ENCODE results near the gene SLC9A1. TPM values are rescaled to one million over a fixed set of nuclear protein-coding genes. Genes with fewer than 3 reads are reported as not detected.
"Not testable (repeated sequence)": the region's sequence is repeated elsewhere in the genome, so short reads cannot be mapped to it uniquely, and the experiment has no call there.

SLC9A1 gene
- total and polyA plus RNA-seq, 2 experiments from 2014 or later: 8.5 to 23.7 TPM

DNA sequence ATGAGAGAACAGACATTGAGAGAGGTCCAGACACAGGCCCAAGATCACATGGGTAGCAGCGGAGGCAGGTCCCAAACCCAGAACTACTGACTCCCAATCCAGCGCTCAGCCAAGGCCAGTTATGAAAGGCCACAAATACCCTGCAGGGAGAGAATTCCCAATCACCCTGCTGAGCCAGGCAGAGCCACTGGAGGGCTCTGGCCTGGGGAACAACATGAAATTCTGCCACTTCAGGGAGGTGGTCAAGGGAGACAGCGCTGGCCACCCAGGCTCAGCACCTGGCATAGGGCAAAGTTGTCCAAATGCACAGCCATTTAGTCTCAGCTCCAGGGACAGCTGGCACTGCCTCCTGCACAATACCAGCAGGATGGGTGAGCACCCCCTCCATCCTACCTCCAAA is 27.5 kb downstream of the SLC9A1 start:
- no peaks in the 10 kb centered on the region for H3K9me3 ChIP-seq (ENCODE audit: low read depth)
- H3K36me3 ChIP-seq (ENCODE audit: low read depth): no peaks in the 10 kb centered on the region
- TF ChIP-seq EZH2phosphoT487 (IDR thresholded peaks at IDR 0.05; ENCODE audit: insufficient read depth, low read depth) (no peak), EZH2 (IDR thresholded peaks at IDR 0.05; ENCODE audit: insufficient read depth, poor library complexity, severe bottlenecking) (no peak)
- H3K4me2 ChIP-seq (ENCODE audit: unreplicated experiment): no peak overlapping the region
- no peak for DNase-seq
- no peak overlapping the region for H3K27ac ChIP-seq
- WGBS, 2 experiments (ENCODE audit: low coverage in 1 of 2, low lambda C conversion rate in 2 of 2, missing lambda C conversion rate in 2 of 2): 77 to 86% methylated on average over 3 of the region's 3 CpGs
- H3K4me1 ChIP-seq (ENCODE audit: insufficient read depth): peaks cover 8% of the 10 kb centered on the region
- H2AFZ ChIP-seq: no peak overlapping the region
- in situ Hi-C loops (cut with MboI): no loop called here
- H3K9me2 ChIP-seq (ENCODE audit: insufficient read depth): no peaks in the 10 kb centered on the region
- H3K79me2 ChIP-seq (ENCODE audit: insufficient read depth): peaks cover 70% of the 10 kb centered on the region
- H3K4me3 ChIP-seq: no peak overlapping the region
- H3K9ac ChIP-seq: no peak overlapping the region
- no peaks in the 10 kb centered on the region for H3F3A ChIP-seq (ENCODE audit: insufficient read depth)
- H4K20me1 ChIP-seq (ENCODE audit: insufficient read depth): no peaks in the 10 kb centered on the region; the same call in 1 of the 2 replicates
- H3K27me3 ChIP-seq (replicated peaks; ENCODE audit: insufficient read depth): no peaks in the 10 kb centered on the region

DNA sequence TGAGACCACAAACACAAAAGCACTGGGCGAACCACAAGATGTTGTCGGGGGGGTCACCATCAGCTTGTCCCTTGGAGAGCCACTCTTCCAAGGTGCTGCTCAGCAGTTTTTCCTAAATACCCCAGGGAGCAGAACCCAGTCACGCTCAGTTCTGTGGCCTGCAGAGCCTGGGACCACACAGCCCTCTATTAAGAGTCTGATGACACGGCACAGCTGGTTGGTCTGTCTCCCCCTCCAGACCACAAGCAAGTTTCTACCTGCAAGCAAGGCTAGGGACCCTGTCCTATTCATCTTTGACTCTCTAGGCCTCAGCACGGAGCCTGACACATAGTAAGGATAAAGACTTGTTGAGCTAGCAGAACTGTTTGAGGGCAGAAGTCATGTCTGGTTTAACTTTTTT is 28.5 kb downstream of the SLC9A1 start:
- Histone ChIP-seq H3K4me3 (no peak overlapping the region), H3K36me3 (ENCODE audit: low read depth) (no peaks in the 10 kb centered on the region), H3K9me2 (ENCODE audit: insufficient read depth) (no peaks in the 10 kb centered on the region), H3K27me3 (replicated peaks; ENCODE audit: insufficient read depth) (no peaks in the 10 kb centered on the region), H3K4me1 (ENCODE audit: insufficient read depth) (peaks cover 13% of the 10 kb centered on the region), H3F3A (ENCODE audit: insufficient read depth) (no peaks in the 10 kb centered on the region), H2AFZ (no peak overlapping the region), H3K9me3 (ENCODE audit: low read depth) (no peaks in the 10 kb centered on the region), H4K20me1 (ENCODE audit: insufficient read depth) (no peaks in the 10 kb centered on the region; the same call in 1 of the 2 replicates), H3K27ac (no peak overlapping the region), H3K9ac (no peak overlapping the region), H3K79me2 (ENCODE audit: insufficient read depth) (peaks cover 75% of the 10 kb centered on the region), H3K4me2 (ENCODE audit: unreplicated experiment) (no peak overlapping the region)
- no peak for DNase-seq
- in situ Hi-C loops (cut with MboI): no loop called here
- no peak for TF ChIP-seq EZH2phosphoT487 (IDR thresholded peaks at IDR 0.05; ENCODE audit: insufficient read depth, low read depth)
- TF ChIP-seq EZH2 (IDR thresholded peaks at IDR 0.05; ENCODE audit: insufficient read depth, poor library complexity, severe bottlenecking): no peak
- WGBS, 2 experiments (ENCODE audit: low coverage in 1 of 2, low lambda C conversion rate in 2 of 2, missing lambda C conversion rate in 2 of 2): 96 to 98% methylated on average over 5 of the region's 5 CpGs

DNA sequence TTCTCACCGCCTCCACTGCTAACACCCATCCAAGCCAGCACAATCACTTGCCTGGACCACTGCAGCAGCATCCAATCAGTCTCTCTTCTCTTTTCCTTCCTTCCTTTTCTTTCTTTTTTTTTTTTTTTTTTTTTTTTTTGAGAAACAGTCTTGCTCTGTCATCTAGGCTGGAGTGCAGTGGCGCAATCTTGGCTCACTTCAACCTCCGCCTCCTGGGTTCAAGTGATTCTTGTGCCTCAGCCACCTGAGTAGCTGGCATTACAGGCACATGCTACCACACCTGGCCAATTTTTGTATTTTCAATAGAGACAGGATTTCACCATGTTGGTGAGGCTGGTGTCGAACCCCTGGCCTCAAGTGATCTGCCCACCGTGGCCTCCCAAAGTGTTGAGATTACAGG is 29.8 kb downstream of the SLC9A1 start:
- H3K36me3 ChIP-seq (ENCODE audit: low read depth); H3K9me2 ChIP-seq (ENCODE audit: insufficient read depth); H3K4me3 ChIP-seq; H3K27me3 ChIP-seq (replicated peaks; ENCODE audit: insufficient read depth); H3F3A ChIP-seq (ENCODE audit: insufficient read depth); H3K9me3 ChIP-seq (ENCODE audit: low read depth); H3K9ac ChIP-seq; in situ Hi-C loops (cut with MboI); H3K27ac ChIP-seq; H4K20me1 ChIP-seq (ENCODE audit: insufficient read depth); H3K4me2 ChIP-seq (ENCODE audit: unreplicated experiment); DNase-seq; H2AFZ ChIP-seq: not testable (repeated sequence)
- H3K79me2 ChIP-seq (ENCODE audit: insufficient read depth): peaks cover 78% of the 10 kb centered on the region
- H3K4me1 ChIP-seq (ENCODE audit: insufficient read depth): peaks cover 14% of the 10 kb centered on the region
- 96 to 97% methylated on average over 5 of the region's 5 CpGs for WGBS, 2 experiments (ENCODE audit: low coverage in 1 of 2, low lambda C conversion rate in 2 of 2, missing lambda C conversion rate in 2 of 2)

DNA sequence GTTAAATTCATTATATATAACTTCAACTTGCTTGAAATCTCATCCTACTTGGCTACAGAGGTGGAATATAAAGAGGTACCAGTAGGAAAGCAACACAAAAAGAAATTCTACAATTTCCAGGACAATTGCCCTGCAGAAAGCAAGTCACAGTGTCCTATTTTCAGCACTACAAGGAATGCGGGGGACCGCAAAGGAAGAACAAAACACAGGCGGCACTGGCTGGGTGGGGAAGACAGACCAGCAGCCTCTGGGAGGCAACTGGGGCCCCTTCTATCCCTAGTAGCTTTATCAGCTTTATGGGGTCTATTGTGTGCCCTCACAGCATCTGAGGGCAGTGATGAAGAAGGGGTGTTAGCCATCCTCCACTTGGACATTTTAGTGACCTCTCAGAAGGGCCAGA is 30.5 kb downstream of the SLC9A1 start:
- no peak for DNase-seq
- no peaks in the 10 kb centered on the region for H3K36me3 ChIP-seq (ENCODE audit: low read depth)
- no peak overlapping the region for H3K9ac ChIP-seq
- no peaks in the 10 kb centered on the region for H3K27me3 ChIP-seq (replicated peaks; ENCODE audit: insufficient read depth)
- no peak overlapping the region for H3K4me2 ChIP-seq (ENCODE audit: unreplicated experiment)
- no peak overlapping the region for H3K27ac ChIP-seq
- peaks cover 73% of the 10 kb centered on the region for H3K79me2 ChIP-seq (ENCODE audit: insufficient read depth)
- H3K9me3 ChIP-seq (ENCODE audit: low read depth): no peaks in the 10 kb centered on the region
- H3F3A ChIP-seq (ENCODE audit: insufficient read depth): peaks cover 8% of the 10 kb centered on the region
- TF ChIP-seq EZH2phosphoT487 (IDR thresholded peaks at IDR 0.05; ENCODE audit: insufficient read depth, low read depth) (no peak), EZH2 (IDR thresholded peaks at IDR 0.05; ENCODE audit: insufficient read depth, poor library complexity, severe bottlenecking) (no peak)
- H3K4me3 ChIP-seq: no peak overlapping the region
- 96 to 99% methylated on average over 3 of the region's 3 CpGs for WGBS, 2 experiments (ENCODE audit: low coverage in 1 of 2, low lambda C conversion rate in 2 of 2, missing lambda C conversion rate in 2 of 2)
- H3K9me2 ChIP-seq (ENCODE audit: insufficient read depth): no peaks in the 10 kb centered on the region
- in situ Hi-C loops (cut with MboI): loop anchor here (25.0 kb wide), 1 partner anchor 488 kb away; the partner anchor contains the start of gene AHDC1
- H4K20me1 ChIP-seq (ENCODE audit: insufficient read depth): no peaks in the 10 kb centered on the region; the same call in 1 of the 2 replicates
- H2AFZ ChIP-seq: no peak overlapping the region
- peaks cover 21% of the 10 kb centered on the region for H3K4me1 ChIP-seq (ENCODE audit: insufficient read depth)

DNA sequence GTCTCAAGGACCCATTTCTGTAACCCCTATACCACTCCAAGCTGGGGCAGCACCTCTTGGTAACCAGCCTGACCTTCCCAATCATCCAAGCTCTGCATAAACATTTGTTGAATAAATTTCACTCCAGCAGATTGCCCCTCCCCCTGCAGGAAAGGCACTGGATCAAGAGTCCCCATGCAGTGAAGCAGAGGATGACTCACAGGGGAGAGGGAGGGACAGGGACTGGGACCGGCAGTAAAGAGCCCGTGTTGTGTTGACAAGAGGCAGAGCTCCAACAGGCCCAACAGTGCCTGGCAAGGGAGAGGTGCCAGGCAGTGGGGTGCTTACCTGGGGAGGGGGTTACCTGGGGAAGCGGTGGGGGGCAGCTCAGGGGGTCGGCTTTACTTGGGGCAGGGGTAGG is 32.3 kb downstream of the SLC9A1 start:
- no peaks in the 10 kb centered on the region for H3K9me3 ChIP-seq (ENCODE audit: low read depth)
- no peaks in the 10 kb centered on the region; the same call in 1 of the 2 replicates for H4K20me1 ChIP-seq (ENCODE audit: insufficient read depth)
- peaks cover 39% of the 10 kb centered on the region for H3K4me1 ChIP-seq (ENCODE audit: insufficient read depth)
- peaks cover 24% of the 10 kb centered on the region for H3F3A ChIP-seq (ENCODE audit: insufficient read depth)
- no peaks in the 10 kb centered on the region for H3K27me3 ChIP-seq (replicated peaks; ENCODE audit: insufficient read depth)
- no peaks in the 10 kb centered on the region for H3K36me3 ChIP-seq (ENCODE audit: low read depth)
- WGBS, 2 experiments (ENCODE audit: low coverage in 1 of 2, low lambda C conversion rate in 2 of 2, missing lambda C conversion rate in 2 of 2): 6 to 12% methylated on average over 4 of the region's 4 CpGs
- TF ChIP-seq EZH2phosphoT487 (IDR thresholded peaks at IDR 0.05; ENCODE audit: insufficient read depth, low read depth) (no peak), EZH2 (IDR thresholded peaks at IDR 0.05; ENCODE audit: insufficient read depth, poor library complexity, severe bottlenecking) (no peak)
- H3K9me2 ChIP-seq (ENCODE audit: insufficient read depth): no peaks in the 10 kb centered on the region
- peak overlapping the region; percentile 43 for H3K9ac ChIP-seq
- in situ Hi-C loops (cut with MboI): loop anchor here (25.0 kb wide), 1 partner anchor 490 kb away; the partner anchor contains the start of gene AHDC1
- no peak overlapping the region for H2AFZ ChIP-seq
- H3K4me3 ChIP-seq: no peak overlapping the region; the same call in 1 of the 2 replicates
- H3K79me2 ChIP-seq (ENCODE audit: insufficient read depth): peaks cover 73% of the 10 kb centered on the region
- peak; percentile 78 for DNase-seq
- H3K4me2 ChIP-seq (ENCODE audit: unreplicated experiment): peak overlapping the region; percentile 49
- H3K27ac ChIP-seq: peak overlapping the region; percentile 36

Data from GM23248 (cell line).